OCI-LY7 (cell line): ENCODE data around the gene SHROOM2. TPM values are rescaled to one million over a fixed set of nuclear protein-coding genes. Genes with fewer than 3 reads are reported as not detected.

Experiments
- BruUV-seq: library from RNA; stranded (reverse); fragments of 400-500 nt; replicated peaks from 2 replicates; lab custom pipeline; 2021; lab: Mats Ljungman, UMichigan
- CTCF ChIA-PET: fragments of 300-600 bp; sonication (Branson Sonifier 250); formaldehyde crosslinking; loops from one replicate; lab custom pipeline; 2022; ENCODE audit warnings: antibody characterized with exemption; ENCODE audit not compliant: unreplicated experiment; lab: Charles Lee
- POLR2A ChIA-PET: fragments of 300-600 bp; sonication (Branson Sonifier 250); formaldehyde crosslinking; loops from one replicate; lab custom pipeline; 2022; ENCODE audit warnings: antibody characterized with exemption; lab: Charles Lee
- DNase-seq: peaks from one replicate; pipeline ENCODE4 v3.0.0-alpha.2; 2015; ENCODE audit warnings: low spot score
- H2AFZ ChIP-seq: fragments of 200-600 bp; sonication (generic), shearing (Covaris generic); 2 replicates; pipeline ENCODE4 v1.6.1; 2014; ENCODE audit warnings: mild to moderate bottlenecking, antibody characterized with exemption, low read length, moderate library complexity
- H3K27ac ChIP-seq: fragments of 200-600 bp; sonication (generic); 2 replicates; pipeline ENCODE4 v1.5.1; 2014; ENCODE audit warnings: mixed run types, low read depth, mild to moderate bottlenecking, moderate library complexity, low read length, inconsistent platforms; ENCODE audit not compliant: poor library complexity, severe bottlenecking
- H3K36me3 ChIP-seq: fragments of 200-600 bp; sonication (generic); 2 replicates; pipeline ENCODE4 v1.6.1; 2014; ENCODE audit warnings: mild to moderate bottlenecking, antibody characterized with exemption, low read length, moderate library complexity, mixed read lengths; ENCODE audit not compliant: insufficient read depth
- H3K4me1 ChIP-seq: fragments of 200-600 bp; sonication (generic); 2 replicates; pipeline ENCODE4 v1.5.1; 2014; ENCODE audit warnings: mild to moderate bottlenecking, low read length; ENCODE audit not compliant: insufficient read depth, poor library complexity, severe bottlenecking
- H3K4me2 ChIP-seq: fragments of 200-600 bp; sonication (generic); 2 replicates; pipeline ENCODE4 v1.6.1; 2014; ENCODE audit warnings: mild to moderate bottlenecking, low read length
- H3K4me3 ChIP-seq: fragments of 200-600 bp; sonication (generic); 2 replicates; pipeline ENCODE4 v1.5.1; 2014; ENCODE audit warnings: mild to moderate bottlenecking, low read depth, low read length; ENCODE audit not compliant: poor library complexity, severe bottlenecking
- H3K79me2 ChIP-seq: fragments of 200-600 bp; sonication (generic); 2 replicates; pipeline ENCODE4 v1.6.1; 2016; ENCODE audit warnings: low read depth, mild to moderate bottlenecking, low read length, moderate library complexity, mixed read lengths; ENCODE audit not compliant: insufficient read depth
- H3K9me2 ChIP-seq: fragments of 200-600 bp; sonication (generic); 2 replicates; pipeline ENCODE4 v1.6.1; 2016; ENCODE audit warnings: mild to moderate bottlenecking, low read length, mixed read lengths; ENCODE audit not compliant: insufficient read depth
- H3K9me3 ChIP-seq: fragments of 200-600 bp; sonication (generic); 2 replicates; pipeline ENCODE4 v1.6.1; 2014; ENCODE audit warnings: mild to moderate bottlenecking, mixed run types, low read length, mixed read lengths
- H4K20me1 ChIP-seq: fragments of 200-600 bp; sonication (generic); 2 replicates; pipeline ENCODE4 v1.6.1; 2014; ENCODE audit warnings: mild to moderate bottlenecking, antibody characterized with exemption, low read length, moderate library complexity, mixed read lengths; ENCODE audit not compliant: insufficient read depth
- EZH2phosphoT487 ChIP-seq: fragments of 200-600 bp; sonication (generic); IDR thresholded peaks from 2 replicates; pipeline ENCODE4 v1.6.1; 2018; ENCODE audit warnings: low read depth, borderline replicate concordance, mild to moderate bottlenecking, mixed run types, antibody characterized with exemption, low read length, moderate library complexity, mixed read lengths
- intact Hi-C: fragments of 100-400 bp; cut with micrococcal nuclease; formaldehyde crosslinking; loops from one replicate; pipeline ENCODE4 v1.10.0; 2022; ENCODE audit not compliant: unreplicated experiment
- total RNA-seq, 2 experiments: library from RNA; depleted of rRNA in 1 of 2; stranded (reverse); fragments of >200 nt in 1 of 2; shearing (Covaris generic) in 1 of 2; gene quantifications; 2 replicates each; pipeline ENCODE4 v1.2.3, GENCODE V29; 2014 to 2022
- TF ChIP-seq, protein P1 (sequence below): fragments of 200-600 bp; sonication (generic); conservative IDR thresholded peaks from 2 replicates; pipeline ENCODE4 v1.5.1; 2014; ENCODE audit warnings: mild to moderate bottlenecking, antibody characterized with exemption, low read length, moderate library complexity, mixed read lengths

SHROOM2 gene
- total RNA-seq, 2 experiments from 2014 or later, result not detected

DNA sequence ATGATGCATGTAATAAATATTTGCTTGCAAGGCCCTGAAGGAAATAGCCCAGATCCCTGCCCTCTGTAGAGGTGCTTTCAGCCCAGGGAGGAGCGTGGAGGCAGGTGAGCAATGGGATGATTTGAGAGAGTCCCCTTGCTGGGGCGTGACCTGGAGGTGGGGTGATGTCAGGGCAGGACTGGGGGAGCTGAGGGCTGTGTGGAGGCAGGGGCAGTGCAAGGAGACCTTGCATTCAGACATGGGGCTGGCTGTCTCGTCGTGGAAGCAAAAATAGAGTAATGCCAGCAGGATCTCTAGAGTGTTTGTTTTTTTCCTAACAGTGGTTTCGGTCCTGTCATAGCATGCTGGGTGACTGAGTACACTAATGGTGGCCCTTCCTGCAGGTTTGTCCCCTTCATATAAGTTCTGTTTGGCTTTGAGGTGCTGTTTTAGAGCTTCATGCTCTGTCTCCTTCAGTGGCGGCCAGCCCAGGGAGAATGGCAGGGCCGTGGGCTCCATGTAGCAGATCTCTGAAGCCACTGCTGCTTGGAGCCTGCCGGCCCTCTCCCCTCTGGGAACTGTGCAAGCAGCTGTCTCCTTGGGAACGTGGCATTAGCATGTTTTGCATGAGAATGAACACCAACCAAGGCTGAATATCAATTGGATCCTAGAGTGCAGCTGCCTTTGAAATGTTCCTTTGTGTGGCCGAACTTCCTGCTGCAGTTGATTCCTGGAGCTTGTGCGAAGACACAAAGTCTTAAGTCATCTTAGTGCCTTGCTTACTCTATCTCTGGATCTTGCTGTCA is 141.7 kb downstream of the SHROOM2 start:
- TF ChIP-seq EZH2phosphoT487, result no peak
- TF ChIP-seq, protein P1, sequence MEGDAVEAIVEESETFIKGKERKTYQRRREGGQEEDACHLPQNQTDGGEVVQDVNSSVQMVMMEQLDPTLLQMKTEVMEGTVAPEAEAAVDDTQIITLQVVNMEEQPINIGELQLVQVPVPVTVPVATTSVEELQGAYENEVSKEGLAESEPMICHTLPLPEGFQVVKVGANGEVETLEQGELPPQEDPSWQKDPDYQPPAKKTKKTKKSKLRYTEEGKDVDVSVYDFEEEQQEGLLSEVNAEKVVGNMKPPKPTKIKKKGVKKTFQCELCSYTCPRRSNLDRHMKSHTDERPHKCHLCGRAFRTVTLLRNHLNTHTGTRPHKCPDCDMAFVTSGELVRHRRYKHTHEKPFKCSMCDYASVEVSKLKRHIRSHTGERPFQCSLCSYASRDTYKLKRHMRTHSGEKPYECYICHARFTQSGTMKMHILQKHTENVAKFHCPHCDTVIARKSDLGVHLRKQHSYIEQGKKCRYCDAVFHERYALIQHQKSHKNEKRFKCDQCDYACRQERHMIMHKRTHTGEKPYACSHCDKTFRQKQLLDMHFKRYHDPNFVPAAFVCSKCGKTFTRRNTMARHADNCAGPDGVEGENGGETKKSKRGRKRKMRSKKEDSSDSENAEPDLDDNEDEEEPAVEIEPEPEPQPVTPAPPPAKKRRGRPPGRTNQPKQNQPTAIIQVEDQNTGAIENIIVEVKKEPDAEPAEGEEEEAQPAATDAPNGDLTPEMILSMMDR, result no peak
- POLR2A ChIA-PET, result no interaction called here

DNA sequence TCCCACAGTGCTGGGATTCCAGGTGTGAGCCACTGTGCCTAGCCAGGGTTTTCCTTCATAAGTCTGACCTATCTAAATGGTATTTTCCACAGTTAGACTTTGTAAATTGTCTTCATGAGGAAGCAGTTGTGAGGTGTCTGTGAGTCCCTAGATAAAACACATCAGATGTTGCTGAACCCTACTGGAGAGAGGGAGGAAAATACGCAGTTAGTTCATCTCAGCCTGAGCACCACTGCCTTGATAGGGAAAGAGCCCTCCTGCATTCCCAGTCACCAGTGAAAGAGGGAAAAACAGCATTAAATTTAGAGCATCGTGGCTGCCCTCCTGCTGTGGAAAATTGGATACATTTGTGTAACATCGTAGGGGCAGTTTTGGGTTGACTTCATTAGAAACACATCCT is 149.2 kb downstream of the SHROOM2 start:
- Histone ChIP-seq H3K9me3 (no peaks in the 10 kb centered on the region), H3K79me2 (no peaks in the 10 kb centered on the region), H3K36me3 (no peaks in the 10 kb centered on the region), H3K4me1 (no peaks in the 10 kb centered on the region), H3K9me2 (no peaks in the 10 kb centered on the region), H4K20me1 (no peaks in the 10 kb centered on the region), H2AFZ (no peak overlapping the region), H3K27ac (no peak overlapping the region), H3K4me3 (no peak overlapping the region), H3K4me2 (no peak overlapping the region)
- no peak for DNase-seq
- no TSS peak for BruUV-seq
- POLR2A ChIA-PET, result no interaction called here
- intact Hi-C loops, result no loop called here
- TF ChIP-seq, protein P1, result no peak
- TF ChIP-seq EZH2phosphoT487, result no peak
- CTCF ChIA-PET, result no interaction called here

More for the DNA sequence above, 141.7 kb downstream of the SHROOM2 start:
- Histone ChIP-seq H2AFZ (no peak overlapping the region), H3K4me1 (no peaks in the 10 kb centered on the region), H4K20me1 (no peaks in the 10 kb centered on the region), H3K9me3 (no peaks in the 10 kb centered on the region), H3K79me2 (no peaks in the 10 kb centered on the region), H3K27ac (no peak overlapping the region), H3K4me3 (no peak overlapping the region), H3K36me3 (no peaks in the 10 kb centered on the region), H3K4me2 (no peak overlapping the region), H3K9me2 (no peaks in the 10 kb centered on the region)
- intact Hi-C loops, result no loop called here
- CTCF ChIA-PET, result no interaction called here
- DNase-seq, result no peak
- BruUV-seq, result no TSS peak

DNA sequence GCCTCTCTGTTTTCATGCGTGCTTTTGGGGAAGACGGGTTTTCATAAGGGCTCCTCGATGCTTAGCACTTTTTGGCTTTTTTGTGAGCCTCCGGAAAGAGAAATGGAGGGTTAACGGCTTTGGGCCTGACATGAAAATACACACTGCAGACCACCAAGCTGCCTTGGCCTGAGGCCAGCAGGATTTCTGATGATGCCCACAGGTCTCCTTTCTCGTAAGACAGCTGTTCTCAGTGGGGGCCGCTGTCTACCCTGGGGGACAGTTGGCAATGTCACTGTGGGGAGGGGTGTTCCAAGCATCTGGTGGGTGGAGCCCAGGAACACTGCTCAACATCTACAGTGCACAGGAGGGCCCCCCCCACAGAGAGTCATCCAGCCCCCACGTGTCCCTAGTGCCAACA is 151.5 kb downstream of the SHROOM2 start:
- intact Hi-C loops, result no loop called here

More for the DNA sequence above, 151.5 kb downstream of the SHROOM2 start:
- Histone ChIP-seq H3K9me3 (no peaks in the 10 kb centered on the region), H3K79me2 (no peaks in the 10 kb centered on the region), H3K27ac (no peak overlapping the region), H3K4me1 (no peaks in the 10 kb centered on the region), H3K4me2 (no peak overlapping the region), H4K20me1 (no peaks in the 10 kb centered on the region), H3K9me2 (no peaks in the 10 kb centered on the region), H3K4me3 (no peak overlapping the region), H3K36me3 (no peaks in the 10 kb centered on the region), H2AFZ (no peak overlapping the region)
- CTCF ChIA-PET, result no interaction called here
- BruUV-seq, result no TSS peak
- no peak for DNase-seq
- POLR2A ChIA-PET, result no interaction called here
- TF ChIP-seq EZH2phosphoT487, result no peak
- TF ChIP-seq, protein P1, result no peak
